Measurements from ENCODE around the gene MTRF1L.

The MTRF1L gene

GRCh38 chr6:153038378-153039057, 36.0 kb upstream of the MTRF1L start:
- no peak overlapping the region for H3K4me2 ChIP-seq (ENCODE audit: insufficient read depth, low read length)
- no peaks in the 10 kb centered on the region for H3K79me2 ChIP-seq (ENCODE audit: insufficient read depth, low read length)
- H2AFZ ChIP-seq (ENCODE audit: low read depth, low read length): no peak overlapping the region
- H3K9ac ChIP-seq (ENCODE audit: low read depth, low read length): no peak overlapping the region
- no peak overlapping the region for H3K27ac ChIP-seq (ENCODE audit: low read length)
- no peaks in the 10 kb centered on the region for H3K36me3 ChIP-seq (ENCODE audit: insufficient read depth, low read length)
- no peaks in the 10 kb centered on the region for H4K20me1 ChIP-seq (ENCODE audit: insufficient read depth, low read length)
- no peaks in the 10 kb centered on the region for H3K9me3 ChIP-seq (ENCODE audit: insufficient read depth, low read length, severe bottlenecking)
- no peak for ATAC-seq (ENCODE audit: insufficient read depth, low read depth)
- no peaks in the 10 kb centered on the region for H3K4me1 ChIP-seq (ENCODE audit: insufficient read depth, low read length)
- H3K27me3 ChIP-seq (ENCODE audit: insufficient read depth, low read length, poor library complexity): no peaks in the 10 kb centered on the region
- no peak for DNase-seq
- TF ChIP-seq, protein P1, sequence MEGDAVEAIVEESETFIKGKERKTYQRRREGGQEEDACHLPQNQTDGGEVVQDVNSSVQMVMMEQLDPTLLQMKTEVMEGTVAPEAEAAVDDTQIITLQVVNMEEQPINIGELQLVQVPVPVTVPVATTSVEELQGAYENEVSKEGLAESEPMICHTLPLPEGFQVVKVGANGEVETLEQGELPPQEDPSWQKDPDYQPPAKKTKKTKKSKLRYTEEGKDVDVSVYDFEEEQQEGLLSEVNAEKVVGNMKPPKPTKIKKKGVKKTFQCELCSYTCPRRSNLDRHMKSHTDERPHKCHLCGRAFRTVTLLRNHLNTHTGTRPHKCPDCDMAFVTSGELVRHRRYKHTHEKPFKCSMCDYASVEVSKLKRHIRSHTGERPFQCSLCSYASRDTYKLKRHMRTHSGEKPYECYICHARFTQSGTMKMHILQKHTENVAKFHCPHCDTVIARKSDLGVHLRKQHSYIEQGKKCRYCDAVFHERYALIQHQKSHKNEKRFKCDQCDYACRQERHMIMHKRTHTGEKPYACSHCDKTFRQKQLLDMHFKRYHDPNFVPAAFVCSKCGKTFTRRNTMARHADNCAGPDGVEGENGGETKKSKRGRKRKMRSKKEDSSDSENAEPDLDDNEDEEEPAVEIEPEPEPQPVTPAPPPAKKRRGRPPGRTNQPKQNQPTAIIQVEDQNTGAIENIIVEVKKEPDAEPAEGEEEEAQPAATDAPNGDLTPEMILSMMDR (IDR thresholded peaks at IDR 0.05; ENCODE audit: borderline replicate concordance, extremely low read depth, low read length, poor library complexity, severe bottlenecking): no peak
- H3K4me3 ChIP-seq (ENCODE audit: low read depth in 1 of 2, low read length in 2 of 2): no peak overlapping the region

- H3K9ac ChIP-seq (ENCODE audit: low read depth, low read length): no peak overlapping the region
- H2AFZ ChIP-seq (ENCODE audit: low read depth, low read length): no peak overlapping the region
- TF ChIP-seq, protein P1 (IDR thresholded peaks at IDR 0.05; ENCODE audit: borderline replicate concordance, extremely low read depth, low read length, poor library complexity, severe bottlenecking): no peak
- no peak for TF ChIP-seq EZH2 (IDR thresholded peaks at IDR 0.05; ENCODE audit: borderline replicate concordance, low read depth, low read length, severe bottlenecking)
- H3K79me2 ChIP-seq (ENCODE audit: insufficient read depth, low read length): no peaks in the 10 kb centered on the region
- H3K27me3 ChIP-seq (ENCODE audit: insufficient read depth, low read length, poor library complexity): peaks cover 8% of the 10 kb centered on the region
- no peaks in the 10 kb centered on the region for H3K4me1 ChIP-seq (ENCODE audit: insufficient read depth, low read length)
- no peak overlapping the region for H3K4me2 ChIP-seq (ENCODE audit: insufficient read depth, low read length)
- H4K20me1 ChIP-seq (ENCODE audit: insufficient read depth, low read length): no peaks in the 10 kb centered on the region
- no peaks in the 10 kb centered on the region for H3K9me3 ChIP-seq (ENCODE audit: insufficient read depth, low read length, severe bottlenecking)
- no peak for ATAC-seq (ENCODE audit: insufficient read depth, low read depth)
- no peak overlapping the region for H3K27ac ChIP-seq (ENCODE audit: low read length)
- no peak overlapping the region for H3K4me3 ChIP-seq (ENCODE audit: low read depth in 1 of 2, low read length in 2 of 2)
- H3K36me3 ChIP-seq (ENCODE audit: insufficient read depth, low read length): no peaks in the 10 kb centered on the region
- no peak for DNase-seq
Measured at GRCh38 chr6:153034139-153034538, 31.6 kb upstream of the MTRF1L start.

- H3K4me2 ChIP-seq (ENCODE audit: insufficient read depth, low read length): no peak overlapping the region
- no peak overlapping the region for H3K27ac ChIP-seq (ENCODE audit: low read length)
- H3K27me3 ChIP-seq (ENCODE audit: insufficient read depth, low read length, poor library complexity): peaks cover 11% of the 10 kb centered on the region
- H3K9ac ChIP-seq (ENCODE audit: low read depth, low read length): no peak overlapping the region
- H3K4me3 ChIP-seq (ENCODE audit: low read depth in 1 of 2, low read length in 2 of 2): no peak overlapping the region
- no peaks in the 10 kb centered on the region for H3K9me3 ChIP-seq (ENCODE audit: insufficient read depth, low read length, severe bottlenecking)
- DNase-seq: no peak
- ATAC-seq (ENCODE audit: insufficient read depth, low read depth): no peak
- no peaks in the 10 kb centered on the region for H4K20me1 ChIP-seq (ENCODE audit: insufficient read depth, low read length)
- no peaks in the 10 kb centered on the region for H3K79me2 ChIP-seq (ENCODE audit: insufficient read depth, low read length)
- H2AFZ ChIP-seq (ENCODE audit: low read depth, low read length): no peak overlapping the region
- H3K4me1 ChIP-seq (ENCODE audit: insufficient read depth, low read length): no peaks in the 10 kb centered on the region
- no peaks in the 10 kb centered on the region for H3K36me3 ChIP-seq (ENCODE audit: insufficient read depth, low read length)
- TF ChIP-seq EZH2 (IDR thresholded peaks at IDR 0.05; ENCODE audit: borderline replicate concordance, low read depth, low read length, severe bottlenecking): no peak
- TF ChIP-seq, protein P1 (IDR thresholded peaks at IDR 0.05; ENCODE audit: borderline replicate concordance, extremely low read depth, low read length, poor library complexity, severe bottlenecking): peak; percentile 63
Measured at GRCh38 chr6:153032255-153032882, 29.9 kb upstream of the MTRF1L start.

Data from DND-41 (cell line).